Cerebellar cortex (tissue), 1 donor: ENCODE data around the gene OPCML.
A peak's percentile ranks its signal among the peaks of the same experiment; 100 is the strongest.

ENCODE experiments used
- DNase-seq: peaks from one replicate; pipeline ENCODE4 v3.0.0-alpha.2; 2015; ENCODE audit warnings: low spot score

Gene OPCML

GRCh38 chr11:132472411-132473172, 1059.7 kb downstream of the OPCML start:
- DNase-seq = peak; percentile 81

GRCh38 chr11:132471466-132471865, 1060.8 kb downstream of the OPCML start:
- no peak for DNase-seq

GRCh38 chr11:132466983-132467382, 1065.3 kb downstream of the OPCML start:
- DNase-seq = peak; percentile 34

- DNase-seq = no peak
These were observed 1067.4 kb downstream of the OPCML start for GRCh38 chr11:132464939-132465338.

DNA sequence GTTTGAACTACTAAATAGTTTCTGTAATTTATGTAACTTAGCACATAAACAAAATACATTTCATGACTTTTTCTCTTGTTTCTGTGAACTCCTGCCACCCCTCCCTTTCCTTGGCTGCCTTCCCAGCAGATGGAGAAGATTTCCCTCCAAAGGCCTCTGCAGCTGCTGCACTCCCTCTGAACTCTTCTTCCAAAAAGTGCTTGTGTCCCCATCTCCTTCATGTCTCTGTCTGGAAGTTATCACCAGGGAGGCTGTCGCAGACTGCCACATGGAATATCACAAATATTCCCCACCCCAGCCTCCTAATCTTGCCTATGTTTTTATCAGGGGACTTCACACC, 1068.3 kb downstream of the OPCML start:
- no peak for DNase-seq

GRCh38 chr11:132463295-132464002, 1068.9 kb downstream of the OPCML start:
- no peak for DNase-seq

DNA sequence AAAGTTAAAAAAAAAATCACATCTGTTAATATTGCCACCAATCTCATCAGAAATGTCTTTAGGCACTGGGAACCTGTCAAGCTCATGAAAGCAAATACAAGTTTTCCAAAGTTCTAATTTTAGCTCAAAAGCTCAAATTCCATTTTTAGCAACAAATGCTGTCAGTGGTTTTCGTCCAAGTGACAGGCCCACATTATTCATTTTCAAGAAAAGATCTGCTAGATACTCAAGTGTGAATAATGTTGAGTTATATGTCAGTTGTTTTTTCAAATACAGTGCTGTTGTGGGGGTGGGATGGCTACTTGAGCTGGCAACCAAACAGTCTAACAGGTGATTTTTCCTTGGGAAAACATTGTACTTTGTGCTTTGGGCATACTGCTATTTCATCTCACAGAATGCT, 1072.6 kb downstream of the OPCML start:
- no peak for DNase-seq

- no peak for DNase-seq
These were observed 1074.9 kb downstream of the OPCML start for GRCh38 chr11:132457445-132457844.

DNA sequence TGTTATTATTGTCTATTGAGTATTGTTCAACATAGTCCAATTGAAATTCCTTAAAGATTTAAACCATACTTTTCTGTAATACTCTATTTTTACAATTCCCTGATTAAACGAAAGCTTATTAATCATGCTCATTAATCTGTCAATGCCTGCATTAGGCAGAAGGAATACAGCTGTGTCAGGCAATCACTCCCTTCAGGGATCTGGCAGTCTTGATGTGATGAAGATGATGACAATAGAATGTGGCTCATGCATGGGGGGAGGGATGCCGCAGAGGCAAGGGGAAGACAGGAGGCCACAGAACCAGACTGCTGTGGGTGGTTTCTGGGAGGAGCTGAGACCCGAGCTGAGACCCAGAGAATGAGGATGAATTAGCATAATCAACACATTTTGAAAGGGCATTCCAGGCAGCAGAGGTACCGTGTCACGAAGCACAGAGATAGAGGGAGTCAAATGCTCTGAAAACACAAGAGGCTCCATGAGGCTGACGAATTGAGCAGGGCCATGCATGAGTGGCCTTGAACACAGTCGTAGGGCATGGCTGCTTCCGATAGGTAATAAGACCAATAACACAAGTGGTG, 1075.5 kb downstream of the OPCML start:
- no peak for DNase-seq

DNA sequence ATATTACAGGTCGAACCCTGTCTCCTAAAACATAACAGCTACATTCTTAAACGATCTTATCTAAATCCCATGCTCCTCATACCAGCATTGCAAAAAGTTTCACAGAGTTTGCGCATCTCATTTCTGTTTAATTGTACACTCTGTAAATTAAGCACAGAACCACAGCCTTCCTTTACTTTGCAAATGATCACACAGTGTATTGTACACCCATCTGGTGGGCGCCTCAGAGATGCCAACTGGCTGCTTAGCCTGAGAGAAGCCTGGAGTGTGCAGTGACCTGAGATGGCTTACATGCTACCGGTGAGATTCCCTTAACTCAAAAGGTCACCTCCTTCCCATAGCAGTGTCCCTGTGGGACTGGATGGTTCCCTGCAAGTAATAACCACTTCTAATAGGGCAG, 1077.3 kb downstream of the OPCML start:
- DNase-seq = peak; percentile 33

DNA sequence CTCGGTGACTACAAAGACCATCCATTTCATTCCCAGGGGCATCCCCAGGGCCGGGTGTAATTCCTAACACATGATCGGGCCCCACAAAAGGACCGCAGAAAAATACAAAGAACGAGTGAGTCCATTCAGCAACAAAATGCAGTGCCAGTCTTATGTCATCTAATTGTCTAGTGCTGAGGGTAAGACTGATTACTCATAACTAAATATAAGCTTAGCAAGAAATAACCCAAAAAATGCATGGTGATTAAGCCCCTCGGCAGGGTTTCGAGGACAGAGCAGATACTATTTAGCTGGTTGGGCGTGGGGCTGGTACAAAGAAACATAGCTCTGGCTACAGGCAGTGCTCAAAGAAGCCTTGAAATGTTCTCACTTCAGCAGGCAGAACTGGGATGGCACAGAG, 1078.9 kb downstream of the OPCML start:
- DNase-seq = no peak

- no peak for DNase-seq
These were observed 1079.7 kb downstream of the OPCML start for GRCh38 chr11:132452616-132453015.

DNA sequence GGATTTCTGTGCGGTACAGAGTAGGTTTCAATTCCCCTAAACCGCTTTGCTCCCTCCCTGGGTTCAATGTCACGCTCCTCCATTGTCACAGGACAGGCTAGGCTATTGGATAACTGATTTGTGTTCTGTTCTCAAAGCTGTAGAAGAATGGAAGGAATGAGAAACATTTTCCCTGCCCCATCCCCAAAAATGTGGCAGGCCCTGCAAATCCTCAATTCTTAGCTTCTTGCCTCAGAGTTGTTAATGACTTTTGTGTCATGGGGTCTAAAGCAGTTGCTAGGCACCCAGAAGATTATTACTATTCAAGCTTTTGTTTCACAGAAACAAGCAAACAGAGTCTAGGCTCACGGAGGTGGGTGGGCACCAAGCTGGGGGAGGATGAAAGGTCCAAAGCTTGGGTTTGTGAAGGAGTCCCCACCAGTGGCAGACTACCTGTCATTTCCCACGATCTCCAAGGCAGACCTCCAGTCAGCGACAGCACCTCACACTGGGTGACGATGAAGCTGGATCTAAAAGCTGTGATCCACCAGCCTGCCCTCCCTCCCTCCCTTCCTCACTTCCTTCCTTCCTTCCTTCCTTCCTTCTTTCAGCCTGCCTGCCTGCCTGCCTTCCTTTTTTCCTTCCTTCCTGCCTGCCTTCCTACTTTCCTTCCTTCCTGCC, 1080.2 kb downstream of the OPCML start:
- no peak for DNase-seq

DNA sequence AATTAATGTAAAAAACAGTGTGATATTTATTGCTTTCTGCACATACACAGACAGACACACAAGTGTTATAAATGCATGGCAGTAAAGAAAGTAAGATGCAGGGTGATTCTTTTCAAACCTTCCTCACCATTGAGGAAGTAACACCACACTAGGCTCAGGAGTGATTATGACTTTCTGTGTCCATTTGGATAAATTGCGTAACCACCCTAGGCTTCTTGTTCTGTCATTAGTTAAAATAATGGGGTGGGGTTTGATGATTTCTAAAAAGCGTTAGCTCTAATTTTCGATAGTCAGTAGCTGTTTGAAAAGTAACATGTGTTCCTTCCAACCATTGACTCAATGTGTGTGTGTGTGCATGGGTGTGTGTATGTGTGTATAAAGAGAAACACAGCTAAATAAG, 1081.7 kb downstream of the OPCML start:
- DNase-seq = no peak

DNA sequence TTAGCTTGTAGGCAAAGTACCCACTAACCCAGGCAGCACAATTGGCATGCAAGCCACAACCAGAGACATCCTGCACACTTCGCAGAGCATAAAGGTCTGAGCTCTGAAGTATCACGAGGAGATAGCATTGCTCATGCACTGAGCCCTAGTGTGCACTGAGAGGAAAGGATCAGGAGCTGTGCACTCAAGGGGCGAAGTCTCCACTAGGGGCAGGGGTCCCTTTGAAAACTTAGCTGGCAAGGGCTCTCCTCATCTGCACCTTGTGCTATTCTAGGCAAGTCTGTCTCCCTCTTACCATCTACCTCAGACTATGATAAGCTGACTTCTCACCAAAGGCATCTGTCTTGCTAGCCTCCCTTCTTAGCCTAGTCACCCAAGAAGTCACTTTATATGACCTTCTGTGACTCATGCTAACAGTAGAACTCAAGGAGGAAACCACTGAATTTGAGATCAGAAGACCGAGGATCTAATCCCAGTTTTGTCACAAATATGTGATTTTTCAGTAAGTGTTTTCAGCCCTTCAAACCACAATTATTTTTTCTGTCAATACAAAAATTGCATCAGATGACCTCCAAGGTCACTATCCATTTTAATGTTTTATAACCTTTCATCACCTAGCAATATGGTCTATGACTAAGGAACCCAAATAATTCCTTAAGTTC, 1083.8 kb downstream of the OPCML start:
- no peak for DNase-seq

GRCh38 chr11:132447761-132448160, 1084.5 kb downstream of the OPCML start:
- DNase-seq = no peak

DNA sequence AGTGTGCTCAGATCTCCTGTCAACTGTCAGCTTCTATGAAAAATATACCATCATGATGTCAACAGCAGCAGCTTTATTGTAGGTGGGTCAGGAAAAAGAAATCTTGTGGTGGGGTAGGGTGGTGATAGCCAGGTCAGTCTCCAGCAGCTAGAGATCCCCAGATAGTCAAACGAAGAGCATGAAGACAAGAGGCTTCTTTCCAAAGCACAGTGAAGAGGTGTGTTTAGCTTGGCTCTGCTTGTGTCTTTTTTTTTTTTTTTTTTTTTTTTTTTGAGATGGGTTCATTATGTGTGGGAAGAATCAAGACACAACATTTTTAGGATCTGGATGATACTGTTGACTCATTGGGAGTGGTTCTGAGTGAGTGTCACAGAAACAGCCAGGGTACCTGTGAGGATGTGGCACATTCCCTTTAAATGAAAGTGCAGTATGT, 1086.4 kb downstream of the OPCML start:
- no peak for DNase-seq

DNA sequence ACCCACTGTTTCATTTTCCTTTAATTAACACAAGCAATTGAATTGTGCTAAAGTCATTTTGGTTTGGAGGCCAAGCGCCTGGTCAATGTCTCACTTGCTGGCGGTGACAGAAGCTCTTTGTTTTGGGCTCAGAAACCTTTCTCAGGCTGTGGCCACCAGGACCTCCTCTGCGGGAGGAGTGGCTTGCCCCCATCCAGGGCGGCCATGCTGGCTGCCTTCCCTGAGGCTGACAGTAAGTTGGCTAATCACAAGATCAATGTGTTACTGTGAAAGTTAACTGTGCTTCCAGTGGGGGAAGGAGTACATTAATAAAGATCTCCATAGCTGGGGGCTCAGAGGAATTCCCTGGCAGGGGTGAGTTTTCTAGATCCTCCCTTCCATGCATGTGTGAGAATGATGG, 1087.4 kb downstream of the OPCML start:
- peak; percentile 14 for DNase-seq

GRCh38 chr11:132439711-132440255, 1092.5 kb downstream of the OPCML start:
- no peak for DNase-seq

GRCh38 chr11:132438418-132438817, 1093.9 kb downstream of the OPCML start:
- no peak for DNase-seq

DNA sequence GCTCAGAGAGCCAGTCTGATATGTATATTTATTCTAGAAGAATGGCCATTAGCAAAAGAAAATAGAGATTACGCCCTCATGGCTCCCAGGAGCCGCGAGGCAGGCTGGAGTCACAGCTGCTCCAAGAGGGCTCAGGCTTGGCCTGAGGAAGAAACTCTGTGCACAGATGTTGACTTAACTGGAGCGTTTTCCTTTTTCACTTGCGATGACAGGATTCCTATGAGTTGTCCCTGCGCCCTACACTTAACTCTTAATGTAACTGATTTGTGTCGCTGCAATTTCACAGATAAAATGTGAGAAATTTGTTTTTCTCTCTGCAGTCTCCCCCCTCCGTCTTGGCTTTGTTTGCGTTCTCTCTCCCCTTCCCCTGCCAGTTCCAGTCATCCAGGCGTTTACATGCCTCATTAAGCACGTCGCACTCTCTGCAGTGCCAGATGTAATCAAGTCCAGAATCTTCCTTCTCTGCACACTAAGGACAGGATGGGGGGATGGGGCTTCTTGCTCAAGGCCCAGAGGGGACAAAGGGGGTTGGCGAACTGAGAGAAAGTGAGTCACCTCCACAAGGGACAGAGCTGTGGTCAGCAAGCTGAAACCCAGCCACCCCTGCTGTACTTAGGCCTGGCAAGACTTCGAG, 1101.8 kb downstream of the OPCML start:
- no peak for DNase-seq
